ENCODE measurements around the gene LMNTD1.
"Not testable (repeated sequence)": the region's sequence is repeated elsewhere in the genome, so short reads cannot be mapped to it uniquely, and the experiment has no call there.

LMNTD1 gene, protein sequence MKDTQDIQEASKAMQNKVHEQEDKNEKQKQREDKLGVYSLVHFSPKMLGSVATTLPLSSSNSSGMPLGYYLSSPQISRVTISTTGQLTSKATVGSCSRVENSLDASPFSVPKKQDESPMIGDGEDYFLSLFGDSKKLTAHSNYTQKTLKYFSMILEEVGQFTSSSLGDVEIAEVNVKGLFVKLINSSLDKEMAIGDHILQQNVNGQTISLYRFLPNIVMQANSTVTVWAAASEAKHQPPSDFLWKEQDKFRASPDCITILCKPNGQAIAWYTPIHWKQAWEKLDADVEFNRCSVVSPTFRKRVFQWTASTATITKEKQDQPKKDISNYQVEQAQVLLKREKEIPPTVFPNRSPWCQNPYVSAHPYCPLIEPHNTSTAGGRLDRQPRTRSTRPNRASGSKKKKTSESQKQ

DNA sequence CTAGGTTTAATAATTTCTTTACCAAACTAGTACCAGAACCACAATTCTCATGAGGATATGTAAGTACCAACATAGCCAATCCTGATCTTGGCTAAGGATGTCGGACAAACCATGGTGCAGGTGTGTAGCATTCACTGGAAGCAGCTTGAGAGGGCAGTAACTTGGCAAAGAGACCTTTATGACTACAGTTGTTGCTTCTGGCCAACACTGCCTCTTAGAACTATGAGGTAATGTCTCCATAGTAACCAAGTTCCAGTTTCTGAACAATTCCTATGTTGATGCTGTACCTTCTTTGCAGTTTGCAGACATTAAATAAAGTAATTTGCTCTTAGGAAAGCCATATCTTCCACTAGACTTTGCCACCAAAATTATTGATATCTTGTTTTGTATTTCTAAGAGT lies at the start of gene LMNTD1:
Gene LMNTD1, minus strand, starts transcription at position 186 of the 400 bp plus-strand sequence. CDS start 324 bp downstream, outside the sequence.
- in situ Hi-C loops (cut with MboI; ENCODE audit: low sequenced_read_pairs): no loop called here

DNA sequence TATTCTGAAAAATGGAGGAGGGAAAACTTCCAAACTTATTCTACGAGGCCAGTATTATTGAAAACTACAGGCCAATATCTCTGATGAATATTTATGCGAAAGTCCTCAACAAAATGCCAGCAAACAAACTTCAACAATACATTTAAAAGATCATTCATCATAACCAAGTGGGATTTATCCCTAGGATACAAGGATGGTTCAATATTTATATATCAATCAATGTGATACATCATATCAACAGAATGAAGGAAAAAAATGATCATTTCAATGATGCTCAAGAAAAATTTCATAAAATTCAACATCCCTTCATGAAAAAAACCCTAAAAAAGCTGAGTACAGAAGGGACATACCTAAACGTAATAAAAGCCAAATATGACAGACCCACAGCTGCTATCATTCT lies 45.9 kb upstream of the LMNTD1 start:
- in situ Hi-C loops (cut with MboI; ENCODE audit: low sequenced_read_pairs): no loop called here

DNA sequence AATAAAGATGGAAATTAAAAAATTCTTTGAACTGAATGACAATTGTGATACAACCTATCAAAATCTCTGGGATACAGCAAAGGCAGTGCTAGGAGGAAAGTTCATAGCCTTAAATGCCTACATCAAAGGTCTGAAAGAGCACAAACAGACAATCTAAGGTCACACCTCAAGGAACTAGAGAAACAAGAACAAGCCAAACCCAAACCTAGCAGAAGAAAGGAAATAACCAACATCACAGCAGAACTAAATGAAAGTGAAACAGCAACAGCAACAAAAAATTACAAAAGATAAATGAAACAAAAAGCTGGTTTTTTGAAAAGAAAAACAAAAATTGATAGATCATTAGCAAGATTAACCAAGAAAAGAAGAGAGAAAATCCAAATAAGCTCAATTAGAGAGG lies 42.4 kb upstream of the LMNTD1 start:
- in situ Hi-C loops (cut with MboI; ENCODE audit: low sequenced_read_pairs): not testable (repeated sequence)

DNA sequence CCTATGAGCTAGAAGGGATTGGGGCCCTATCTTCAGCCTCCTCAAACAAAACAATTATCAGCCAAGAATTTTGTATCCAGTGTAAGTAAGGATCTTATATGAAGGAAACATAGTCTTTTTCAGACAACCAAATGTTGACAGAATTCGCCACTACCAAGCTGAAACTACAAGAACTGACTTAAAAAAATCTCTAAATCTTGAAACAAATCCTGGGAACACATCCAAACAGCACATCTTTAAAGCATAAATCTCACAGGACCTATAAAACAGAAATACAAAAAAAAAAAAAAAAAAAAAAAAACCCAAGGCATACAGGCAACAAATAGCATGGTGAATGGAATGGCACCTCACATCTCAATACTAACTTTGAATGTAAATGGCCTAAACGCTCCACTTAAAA lies 41.3 kb upstream of the LMNTD1 start:
- in situ Hi-C loops (cut with MboI; ENCODE audit: low sequenced_read_pairs): no loop called here

DNA sequence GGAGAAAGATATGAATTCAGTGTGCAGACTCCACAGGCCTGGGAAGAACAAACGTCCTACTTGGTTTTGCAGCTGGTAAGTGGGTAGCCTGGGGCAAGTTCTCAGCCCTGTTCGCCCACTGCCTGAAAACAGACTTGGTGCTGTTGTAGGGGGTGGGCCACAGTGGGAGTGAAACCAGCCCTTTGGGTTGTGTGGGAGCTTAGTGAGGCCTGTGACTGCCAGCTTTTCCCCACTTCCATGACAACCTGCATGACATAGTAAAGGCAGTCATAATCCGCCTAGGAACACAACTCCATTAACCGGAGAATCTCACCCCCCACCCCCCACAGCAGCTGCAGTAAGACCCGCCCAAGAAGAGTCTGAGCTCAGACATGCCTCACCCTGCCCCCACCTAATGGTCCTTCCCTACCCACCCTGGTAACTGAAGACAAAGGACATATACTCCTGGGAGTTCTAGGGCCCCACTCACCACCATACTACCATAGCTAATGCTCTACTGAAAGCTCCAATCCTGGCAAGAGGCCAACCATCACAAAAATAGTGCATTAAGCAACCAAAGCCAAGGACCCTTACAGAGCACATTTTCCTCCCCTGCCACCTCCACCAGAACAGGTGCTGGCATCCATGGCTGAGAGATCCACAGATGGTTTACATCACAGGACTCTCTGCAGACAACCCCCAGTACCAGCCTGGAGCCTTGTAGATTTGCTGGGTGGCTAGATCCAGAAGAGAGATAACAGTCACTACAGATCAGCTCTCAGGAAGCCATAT lies 39.8 kb upstream of the LMNTD1 start:
- in situ Hi-C loops (cut with MboI; ENCODE audit: low sequenced_read_pairs): no loop called here

DNA sequence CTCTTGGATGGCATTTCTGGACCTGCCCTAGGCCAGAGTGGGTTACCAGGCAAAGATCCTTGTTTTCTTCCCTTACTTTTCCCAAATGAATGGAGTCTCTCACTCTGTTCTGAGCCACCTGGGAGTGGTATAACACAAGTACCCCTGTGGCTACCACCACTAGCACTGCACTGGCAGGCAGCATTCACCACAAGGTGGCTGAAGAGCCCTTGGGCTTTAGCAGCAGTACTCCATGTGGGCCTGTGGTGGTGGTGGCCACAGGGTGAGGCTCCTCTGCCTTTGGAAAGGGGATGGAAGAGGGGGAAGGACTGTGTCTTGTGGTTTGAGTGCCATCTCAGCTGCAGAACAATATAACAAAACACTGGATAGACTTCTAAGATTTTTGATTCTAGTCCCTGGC lies 38.1 kb upstream of the LMNTD1 start:
- in situ Hi-C loops (cut with MboI; ENCODE audit: low sequenced_read_pairs): no loop called here

DNA sequence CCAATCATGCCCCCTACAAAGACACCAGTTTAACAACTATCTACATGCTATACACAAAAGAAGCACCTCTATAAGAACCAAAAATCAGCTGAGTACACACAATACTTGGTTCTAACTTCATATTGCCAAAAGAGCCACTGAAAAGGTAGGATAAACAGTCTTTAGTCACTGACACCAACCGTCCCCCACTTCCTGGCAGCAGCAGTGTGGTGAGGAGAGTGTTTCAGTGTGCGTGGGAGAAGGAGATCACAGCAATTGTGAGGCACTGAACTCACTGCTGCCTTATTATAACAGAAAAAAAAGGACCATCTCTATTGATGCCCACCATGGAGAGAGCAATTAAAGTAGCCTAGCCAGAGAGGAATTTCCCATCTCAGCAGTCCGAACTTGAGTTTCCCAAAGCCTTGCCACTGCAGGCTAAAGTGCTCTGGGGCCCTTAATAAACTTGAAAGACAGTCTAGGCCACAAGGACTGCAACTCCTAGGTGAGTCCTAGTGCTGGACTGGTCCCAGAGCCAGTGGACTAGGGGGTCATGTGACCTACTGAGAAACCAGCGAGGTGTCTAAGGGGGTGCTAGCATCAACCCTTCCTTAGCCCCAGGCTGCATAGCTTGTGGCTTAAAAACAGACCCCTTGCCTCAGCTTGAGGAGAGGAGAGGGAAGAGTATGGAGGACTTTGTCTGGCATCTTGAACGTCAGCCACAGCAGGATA lies 37.1 kb upstream of the LMNTD1 start:
- in situ Hi-C loops (cut with MboI; ENCODE audit: low sequenced_read_pairs): no loop called here

DNA sequence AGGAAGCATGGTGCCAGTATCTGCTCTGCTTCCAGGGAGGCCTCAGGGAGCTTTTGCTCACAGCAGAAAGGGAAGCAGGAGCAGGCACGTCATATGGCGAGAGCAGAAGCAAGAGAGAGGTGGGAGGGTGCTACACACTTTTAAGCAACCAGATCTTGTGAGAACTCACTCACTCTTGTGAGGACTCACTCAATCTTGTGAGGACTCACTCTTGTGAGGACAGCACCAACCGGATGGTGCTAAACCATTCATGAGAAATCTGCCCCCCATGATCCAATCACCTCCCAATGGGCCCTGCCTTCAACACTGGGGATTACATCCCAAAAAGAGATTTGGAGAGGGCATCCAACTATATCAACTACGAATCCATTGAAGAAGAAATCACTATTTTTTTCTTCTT lies 34.3 kb upstream of the LMNTD1 start:
- in situ Hi-C loops (cut with MboI; ENCODE audit: low sequenced_read_pairs): no loop called here

DNA sequence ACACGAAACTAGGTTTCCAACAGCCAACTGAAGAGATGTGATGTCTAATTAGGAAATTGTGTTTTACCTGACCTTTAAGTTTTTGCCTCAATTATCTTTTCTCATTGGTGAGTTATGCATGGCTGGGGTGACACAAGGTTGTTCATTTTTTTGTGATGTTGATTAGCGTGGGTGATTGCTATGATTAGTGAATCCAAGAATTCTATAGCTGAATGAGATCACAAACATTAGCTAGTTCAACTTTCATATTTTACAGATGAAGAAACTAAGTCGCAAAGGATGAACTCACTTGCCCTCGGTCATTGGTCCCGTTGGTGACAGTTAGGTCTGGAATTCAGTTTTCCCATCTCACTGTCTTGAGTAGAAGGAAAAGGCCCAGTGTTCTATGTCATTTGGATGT lies 32.6 kb upstream of the LMNTD1 start:
- in situ Hi-C loops (cut with MboI; ENCODE audit: low sequenced_read_pairs): no loop called here

DNA sequence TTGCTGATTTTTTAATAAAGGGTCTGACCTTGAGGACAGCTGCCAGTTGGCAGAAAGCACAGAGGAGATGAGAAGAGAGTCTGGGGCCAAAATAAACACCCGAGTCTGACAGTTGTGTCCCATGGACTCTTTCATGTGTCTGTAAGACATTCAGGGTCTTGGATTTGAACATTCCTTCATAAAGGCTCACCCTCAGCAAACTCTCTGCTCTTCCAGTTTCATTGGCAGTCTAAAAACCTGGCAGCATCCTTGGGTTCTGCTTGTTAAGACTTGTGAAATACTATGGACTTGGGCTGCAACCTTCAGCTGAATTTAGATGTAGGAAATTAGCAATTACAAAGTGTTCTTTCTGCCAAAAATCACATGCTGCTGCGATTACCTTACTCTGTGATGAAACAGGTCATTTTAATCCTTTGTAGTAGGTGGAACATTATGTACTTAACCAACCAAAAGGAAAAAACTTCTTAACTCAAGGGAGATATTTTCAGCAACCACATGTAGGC lies 32.0 kb upstream of the LMNTD1 start:
- in situ Hi-C loops (cut with MboI; ENCODE audit: low sequenced_read_pairs): no loop called here

DNA sequence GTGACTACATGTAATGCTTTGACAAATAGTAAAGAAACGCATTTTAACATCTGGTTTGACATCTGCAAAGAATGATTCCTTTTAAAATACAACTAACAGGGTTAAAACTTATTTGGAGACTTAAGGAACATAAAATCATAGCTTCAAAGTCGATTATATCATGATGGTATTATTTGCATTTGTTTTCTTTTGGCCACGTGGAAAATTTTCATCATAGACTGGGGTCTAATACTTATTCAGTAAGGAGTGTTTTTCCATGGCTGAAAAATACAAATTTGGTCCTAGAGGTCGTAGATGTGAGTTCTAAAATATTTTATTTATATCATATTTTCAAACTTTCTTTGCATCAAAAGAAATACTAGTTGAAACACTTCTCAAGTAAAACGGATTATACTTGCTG lies 31.5 kb upstream of the LMNTD1 start:
- in situ Hi-C loops (cut with MboI; ENCODE audit: low sequenced_read_pairs): no loop called here

DNA sequence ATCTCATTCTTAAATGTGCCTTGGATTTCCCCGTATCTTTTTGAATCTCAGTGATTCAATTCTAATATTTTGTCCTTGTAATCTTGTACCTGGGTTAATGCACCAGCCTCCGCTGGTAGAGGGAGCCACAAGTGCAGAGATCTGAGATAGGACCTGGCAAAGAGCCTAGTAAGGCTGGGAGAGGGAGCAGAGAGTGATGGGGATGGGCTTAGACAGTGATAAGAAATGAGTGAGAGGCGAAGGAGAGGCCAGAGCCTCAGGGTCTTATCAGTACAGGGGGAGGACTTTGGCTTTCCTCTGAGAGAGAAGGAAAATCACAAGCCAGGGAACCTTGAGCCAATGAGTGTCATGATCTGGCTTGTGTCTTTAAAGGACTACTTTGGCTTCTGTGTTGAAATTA lies 30.5 kb upstream of the LMNTD1 start:
- in situ Hi-C loops (cut with MboI; ENCODE audit: low sequenced_read_pairs): no loop called here

DNA sequence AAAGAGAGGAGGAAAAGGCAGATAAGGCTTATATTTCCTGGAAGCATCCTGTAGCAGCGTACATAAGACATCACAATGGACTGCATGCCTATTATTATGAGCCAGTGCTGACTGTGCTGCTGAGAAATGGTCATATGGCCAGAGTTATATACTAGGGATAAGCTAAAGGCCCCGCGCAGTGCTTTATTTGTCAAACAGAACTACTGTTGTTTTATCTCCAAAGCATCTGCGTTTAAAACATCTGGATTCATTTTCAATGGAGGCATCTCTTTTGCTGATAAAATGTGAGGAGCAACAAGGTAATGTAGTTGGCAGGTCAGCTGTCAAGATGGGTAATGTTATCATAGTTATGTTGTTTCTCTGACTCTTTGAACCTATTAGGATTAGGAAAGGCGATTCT lies 28.0 kb upstream of the LMNTD1 start:
- in situ Hi-C loops (cut with MboI; ENCODE audit: low sequenced_read_pairs): no loop called here

DNA sequence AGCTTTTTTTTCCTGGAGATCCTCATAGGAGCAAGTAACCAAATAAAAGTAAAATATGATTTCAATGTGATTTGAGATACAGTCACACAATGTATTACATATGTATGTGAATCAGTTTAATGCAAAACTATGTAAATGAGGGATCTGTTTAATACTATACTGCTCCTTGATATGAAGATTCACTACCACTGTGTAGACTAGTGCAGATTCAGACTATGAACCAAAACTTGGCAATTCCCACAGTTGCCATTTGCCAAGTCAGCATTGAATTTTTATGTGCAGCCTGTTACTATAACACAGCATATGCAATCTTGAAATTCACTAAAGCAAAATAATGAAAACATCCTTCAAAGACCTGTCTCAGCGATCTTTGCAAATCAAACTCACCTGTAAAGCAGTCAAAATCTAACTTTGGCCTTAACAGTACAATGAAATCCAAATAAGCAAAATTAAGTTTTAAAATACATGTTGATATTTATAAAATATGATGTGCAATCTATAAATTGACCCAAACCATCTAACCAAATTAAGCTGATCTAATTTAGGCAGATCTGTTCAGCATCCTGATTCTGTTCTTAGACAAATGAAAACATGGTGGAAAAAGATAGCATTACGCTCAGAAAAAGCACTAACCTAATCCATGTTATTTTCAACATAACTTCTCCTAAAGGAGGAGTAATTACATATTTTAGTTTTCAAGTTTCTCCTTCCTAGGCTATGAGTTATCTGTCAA lies 25.5 kb upstream of the LMNTD1 start:
- in situ Hi-C loops (cut with MboI; ENCODE audit: low sequenced_read_pairs): no loop called here

DNA sequence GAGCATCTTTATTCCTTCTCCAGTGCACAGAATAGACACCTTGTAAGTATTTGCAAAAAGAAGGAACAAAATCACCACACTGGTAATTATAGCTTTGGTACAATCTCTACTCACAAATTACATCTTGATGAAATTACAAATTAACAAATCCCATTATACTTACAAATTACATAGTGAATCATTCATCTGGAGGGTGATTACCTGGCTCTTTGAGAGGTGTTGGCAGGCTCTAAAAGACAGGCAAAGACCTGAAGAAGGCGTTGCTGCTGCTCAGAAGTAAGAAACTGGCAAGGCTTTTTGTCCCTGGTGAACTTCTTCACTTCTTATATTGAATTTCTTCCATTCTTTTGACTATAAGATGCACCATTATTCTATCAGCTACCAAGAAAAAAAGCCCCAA lies 21.7 kb upstream of the LMNTD1 start:
- in situ Hi-C loops (cut with MboI; ENCODE audit: low sequenced_read_pairs): no loop called here

DNA sequence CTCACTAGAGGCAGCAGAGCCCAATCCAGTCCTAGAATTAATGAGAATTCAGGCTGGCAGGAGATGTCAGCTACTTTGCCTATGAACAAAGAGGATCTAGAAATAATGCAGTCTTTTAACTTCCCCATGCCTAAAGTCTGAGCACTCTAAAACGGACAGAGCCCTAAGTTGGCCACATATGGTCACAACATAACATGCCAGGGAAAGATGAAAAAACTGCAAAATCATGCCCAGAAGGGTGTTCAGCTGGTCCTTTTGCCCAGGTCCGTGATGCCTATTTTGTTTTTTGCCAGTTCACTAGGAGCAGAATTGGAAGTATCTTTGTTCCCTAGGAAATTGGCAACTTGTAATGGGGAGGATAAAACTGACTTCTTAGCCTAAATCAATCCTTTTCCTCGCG lies 20.3 kb upstream of the LMNTD1 start:
- in situ Hi-C loops (cut with MboI; ENCODE audit: low sequenced_read_pairs): no loop called here

DNA sequence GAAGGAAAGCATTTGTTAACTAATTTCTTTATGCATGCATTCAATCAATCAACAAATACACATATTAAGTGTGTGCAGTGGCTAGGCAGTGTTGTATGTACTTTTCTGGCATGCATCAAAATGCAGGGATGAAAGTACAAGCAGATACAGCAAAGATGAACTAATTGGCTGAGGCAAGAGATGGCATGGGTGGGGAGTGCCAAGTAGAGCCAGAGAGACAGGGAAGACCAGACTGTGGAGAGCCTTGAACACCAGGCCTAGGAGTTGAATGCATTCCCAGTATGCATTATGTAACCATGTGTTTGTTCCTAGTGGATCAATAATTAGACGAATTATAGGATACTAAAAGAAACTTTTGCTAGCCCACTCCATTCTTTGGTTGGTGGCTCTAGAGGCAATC lies 17.3 kb upstream of the LMNTD1 start:
- in situ Hi-C loops (cut with MboI; ENCODE audit: low sequenced_read_pairs): no loop called here

DNA sequence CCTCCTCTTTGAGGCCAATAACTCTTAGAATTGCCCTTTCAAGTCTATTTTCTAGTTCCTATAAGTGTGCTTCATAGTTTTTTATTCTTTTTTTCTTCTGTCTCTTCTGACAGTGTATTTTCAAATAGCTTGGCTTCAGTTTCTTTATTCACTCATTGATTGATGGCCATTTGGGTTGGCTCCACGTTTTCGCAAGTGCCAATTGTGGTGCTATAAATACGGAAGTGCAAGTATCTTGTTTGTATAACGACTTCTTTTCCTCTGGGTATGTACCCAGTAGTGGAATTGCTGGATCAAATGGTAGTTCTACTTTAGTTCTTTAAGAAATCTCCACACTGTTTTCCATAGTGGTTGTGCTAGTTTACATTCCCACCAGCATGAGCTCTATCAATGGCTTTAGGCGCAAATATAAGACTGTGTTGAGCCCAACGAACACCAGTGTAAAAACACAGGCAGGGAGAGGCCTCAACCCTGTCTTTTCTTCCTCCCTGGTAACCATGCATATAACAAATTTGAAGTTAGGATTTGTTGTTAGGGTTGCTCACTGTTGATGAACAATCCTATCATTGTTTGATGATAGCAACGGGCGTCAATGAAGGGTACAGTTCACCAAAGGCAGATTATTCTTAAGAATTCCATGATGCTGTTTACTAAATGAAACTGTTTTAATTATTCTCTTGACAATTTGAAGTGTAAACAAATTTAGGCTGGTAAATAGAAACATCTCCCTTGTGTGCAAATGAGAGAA lies 13.3 kb upstream of the LMNTD1 start:
- in situ Hi-C loops (cut with MboI; ENCODE audit: low sequenced_read_pairs): no loop called here

DNA sequence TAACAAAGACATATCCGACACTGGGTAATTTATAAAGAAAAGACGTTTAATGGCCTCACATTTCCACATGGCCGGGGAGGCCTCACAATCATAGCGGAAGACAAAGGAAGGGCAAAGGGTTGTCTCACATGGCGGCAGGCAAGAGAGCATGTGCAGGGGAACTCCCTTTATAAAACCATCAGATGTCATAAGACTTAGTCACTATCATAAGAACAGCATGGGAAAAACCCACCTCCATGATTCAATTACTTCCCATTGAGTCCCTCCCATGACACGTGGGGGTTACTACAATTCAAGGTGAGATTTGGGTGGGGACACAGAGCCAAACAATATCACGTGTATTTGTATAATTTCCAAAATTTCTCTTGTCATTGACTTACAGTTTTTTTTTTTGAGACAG lies 5.5 kb upstream of the LMNTD1 start:
- in situ Hi-C loops (cut with MboI; ENCODE audit: low sequenced_read_pairs): no loop called here

DNA sequence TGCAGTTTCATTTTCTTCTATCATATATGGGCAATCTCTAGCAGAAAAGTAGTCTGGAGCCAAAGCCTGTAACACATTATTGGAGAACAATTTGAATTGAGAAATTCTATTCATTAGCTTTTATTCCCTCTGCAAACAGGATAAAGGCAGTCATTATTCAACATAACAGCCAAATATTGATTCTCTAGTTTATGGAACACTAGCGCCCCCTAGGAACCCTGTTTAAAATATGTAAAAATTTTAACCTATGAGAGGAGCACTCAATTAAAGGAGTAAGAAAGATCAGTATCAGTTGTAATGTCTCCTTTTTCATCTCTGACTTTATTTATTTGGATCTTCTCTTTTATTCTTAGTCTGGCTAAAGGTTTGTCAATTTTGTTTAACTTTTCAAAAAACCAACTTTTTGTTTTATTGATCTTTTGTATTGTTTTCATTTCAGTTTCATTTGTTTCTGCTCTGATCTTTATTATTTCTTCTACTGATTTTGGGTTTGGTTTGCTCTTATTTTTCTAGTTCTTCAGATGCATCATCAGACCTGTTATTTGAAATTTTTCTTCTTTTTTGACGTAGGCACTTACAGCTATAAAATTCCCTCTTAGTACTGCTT lies 4.8 kb upstream of the LMNTD1 start:
- in situ Hi-C loops (cut with MboI; ENCODE audit: low sequenced_read_pairs): no loop called here
